Left ventricle myocardium inferior (tissue), 1 donor: ENCODE measurements around the gene SBK1. TPM values are rescaled to one million over a fixed set of nuclear protein-coding genes. Genes with fewer than 3 reads are reported as not detected.

ENCODE experiments used
- DNase-seq: peaks from one replicate; pipeline ENCODE4 v3.0.0-alpha.2; 2020
- H3K27ac ChIP-seq: fragments of 200-600 bp; replicated peaks from 2 replicates; pipeline ENCODE4 v1.8.0; 2021
- H3K27me3 ChIP-seq: fragments of 200-600 bp; 2 replicates; pipeline ENCODE4 v1.8.0; 2021; ENCODE audit warnings: low read depth
- H3K36me3 ChIP-seq: fragments of 200-600 bp; 2 replicates; pipeline ENCODE4 v1.8.0; 2021
- H3K4me1 ChIP-seq: fragments of 200-600 bp; 2 replicates; pipeline ENCODE4 v1.8.0; 2021
- H3K4me3 ChIP-seq: fragments of 200-600 bp; 2 replicates; pipeline ENCODE4 v1.8.0; 2021; ENCODE audit warnings: mild to moderate bottlenecking, moderate library complexity
- H3K9me3 ChIP-seq: fragments of 200-600 bp; replicated peaks from 2 replicates; pipeline ENCODE4 v1.8.0; 2021
- CTCF ChIP-seq: fragments of 200-600 bp; IDR thresholded peaks from 2 replicates; pipeline ENCODE4 v1.8.0; 2021; ENCODE audit warnings: antibody characterized with exemption, mild to moderate bottlenecking, borderline replicate concordance
- intact Hi-C: fragments of 100-400 bp; cut with micrococcal nuclease; formaldehyde crosslinking; loops from one replicate; pipeline ENCODE4 v1.11.0; 2022
- total RNA-seq: library from RNA; stranded (reverse); fragmentation: NEBNext Ultra II Directional; extraction: Animal tissue kit (Norgen Biotek cat#: 25700); gene quantifications from one replicate; pipeline ENCODE4 v1.2.1, GENCODE V29; 2021
- donor health status: DM: no; HTN: yes; CAD: no; lungs with severe emphysema.

The SBK1 gene
- total RNA-seq, 1 donor from 2014 or later: 2.3 TPM

GRCh38 chr16:28258567-28258966, 33.8 kb upstream of the SBK1 start:
- Histone ChIP-seq H3K4me3 (peak overlapping the region; percentile 76), H3K36me3 (no peaks in the 10 kb centered on the region), H3K9me3 (no peaks in the 10 kb centered on the region), H3K27ac (peak overlapping the region; percentile 84), H3K27me3 (peaks cover 27% of the 10 kb centered on the region), H3K4me1 (peaks cover 29% of the 10 kb centered on the region)
- intact Hi-C loops: no loop called here
- TF ChIP-seq CTCF: no peak
- peak; percentile 71 for DNase-seq

GRCh38 chr16:28259091-28259780, 33.1 kb upstream of the SBK1 start:
- intact Hi-C loops: no loop called here
- H3K27ac ChIP-seq: peak overlapping the region; percentile 84
- DNase-seq: no peak

GRCh38 chr16:28259781-28260150, 32.6 kb upstream of the SBK1 start:
- Histone ChIP-seq H3K27me3 (peaks cover 27% of the 10 kb centered on the region), H3K4me1 (peaks cover 34% of the 10 kb centered on the region), H3K9me3 (no peaks in the 10 kb centered on the region), H3K4me3 (peak overlapping the region; percentile 76), H3K27ac (peak overlapping the region; percentile 84), H3K36me3 (no peaks in the 10 kb centered on the region)
- no peak for TF ChIP-seq CTCF
- no peak for DNase-seq
- intact Hi-C loops: no loop called here

More at GRCh38 chr16:28259091-28259780, 33.1 kb upstream of the SBK1 start:
- peaks cover 27% of the 10 kb centered on the region for H3K27me3 ChIP-seq
- TF ChIP-seq CTCF: no peak
- peaks cover 34% of the 10 kb centered on the region for H3K4me1 ChIP-seq
- no peaks in the 10 kb centered on the region for H3K9me3 ChIP-seq
- H3K36me3 ChIP-seq: no peaks in the 10 kb centered on the region
- peak overlapping the region; percentile 76 for H3K4me3 ChIP-seq

- no peaks in the 10 kb centered on the region for H3K9me3 ChIP-seq
- intact Hi-C loops: no loop called here
- H3K4me1 ChIP-seq: peaks cover 34% of the 10 kb centered on the region
- peak overlapping the region; percentile 84 for H3K27ac ChIP-seq
- H3K27me3 ChIP-seq: peaks cover 27% of the 10 kb centered on the region
- DNase-seq: peak; percentile 42
- no peak for TF ChIP-seq CTCF
- H3K36me3 ChIP-seq: no peaks in the 10 kb centered on the region
- H3K4me3 ChIP-seq: peak overlapping the region; percentile 76
Observed at GRCh38 chr16:28260193-28260592, 32.1 kb upstream of the SBK1 start.

- peak; percentile 67 for DNase-seq
- Histone ChIP-seq H3K27me3 (peaks cover 27% of the 10 kb centered on the region), H3K36me3 (no peaks in the 10 kb centered on the region), H3K4me3 (peak overlapping the region; percentile 76), H3K9me3 (no peaks in the 10 kb centered on the region), H3K27ac (peak overlapping the region; percentile 78), H3K4me1 (peaks cover 34% of the 10 kb centered on the region)
- intact Hi-C loops: no loop called here
- TF ChIP-seq CTCF: no peak
Observed at GRCh38 chr16:28261942-28262341, 30.4 kb upstream of the SBK1 start.
